Hepatocyte (in vitro differentiated cells): ENCODE results near the gene SSR3. TPM values are rescaled to one million over a fixed set of nuclear protein-coding genes. Genes with fewer than 3 reads are reported as not detected.

ENCODE experiments used
- DNase-seq: peaks from one replicate; pipeline ENCODE4 v3.0.0-alpha.2; 2016; ENCODE audit warnings: low spot score
- H2AFZ ChIP-seq: fragments of 200-600 bp; sonication (generic); 2 replicates; pipeline ENCODE4 v1.6.0; 2016; ENCODE audit warnings: antibody characterized with exemption, mild to moderate bottlenecking
- H3K27ac ChIP-seq: fragments of 200-600 bp; sonication (generic); 2 replicates; pipeline ENCODE4 v1.5.1; 2016; ENCODE audit warnings: mild to moderate bottlenecking
- H3K27me3 ChIP-seq: fragments of 200-600 bp; sonication (generic); 2 replicates; pipeline ENCODE4 v1.6.1; 2016
- H3K36me3 ChIP-seq: fragments of 200-600 bp; sonication (generic); replicated peaks from 2 replicates; pipeline ENCODE4 v1.5.1; 2016; ENCODE audit warnings: low read depth; ENCODE audit not compliant: insufficient read depth
- H3K4me1 ChIP-seq: fragments of 200-600 bp; sonication (generic); 2 replicates; pipeline ENCODE4 v1.5.1; 2016; ENCODE audit warnings: mild to moderate bottlenecking, moderate library complexity; ENCODE audit not compliant: insufficient read depth
- H3K4me2 ChIP-seq: fragments of 200-600 bp; sonication (generic); 2 replicates; pipeline ENCODE4 v1.6.0; 2016
- H3K4me3 ChIP-seq: fragments of 200-600 bp; sonication (generic); 2 replicates; pipeline ENCODE4 v1.5.1; 2016; ENCODE audit warnings: mild to moderate bottlenecking
- H3K79me2 ChIP-seq: fragments of 200-600 bp; sonication (generic); 2 replicates; pipeline ENCODE4 v1.6.0; 2017; ENCODE audit warnings: mild to moderate bottlenecking
- H3K9me2 ChIP-seq: fragments of 200-600 bp; sonication (generic); replicated peaks from 2 replicates; pipeline ENCODE4 v1.6.0; 2017; ENCODE audit warnings: mild to moderate bottlenecking; ENCODE audit not compliant: insufficient read depth
- H3K9me3 ChIP-seq: fragments of 200-600 bp; sonication (generic); 2 replicates; pipeline ENCODE4 v1.5.1; 2016; ENCODE audit warnings: low read depth, mild to moderate bottlenecking
- H4K20me1 ChIP-seq: fragments of 200-600 bp; sonication (generic); 2 replicates; pipeline ENCODE4 v1.6.0; 2016; ENCODE audit warnings: mild to moderate bottlenecking; ENCODE audit not compliant: insufficient read depth, poor library complexity, severe bottlenecking
- CTCF ChIP-seq: fragments of 200-600 bp; sonication (generic); IDR thresholded peaks from 2 replicates; pipeline ENCODE4 v1.5.1; 2016; ENCODE audit warnings: antibody characterized with exemption, mild to moderate bottlenecking; ENCODE audit not compliant: poor library complexity
- EZH2 ChIP-seq: fragments of 200-600 bp; sonication (generic); IDR thresholded peaks from 2 replicates; pipeline ENCODE4 v1.6.1; 2016; ENCODE audit warnings: antibody characterized with exemption, mild to moderate bottlenecking, borderline replicate concordance
- EZH2phosphoT487 ChIP-seq: fragments of 200-600 bp; sonication (generic); IDR thresholded peaks from one replicate; pipeline ENCODE4 v1.6.1; 2018; ENCODE audit warnings: antibody characterized with exemption, mild to moderate bottlenecking, low read depth, moderate library complexity; ENCODE audit not compliant: unreplicated experiment, severe bottlenecking
- WGBS: methylation state at CpG from one replicate; pipeline ENCODE4 v1.1.6; 2016; ENCODE audit warnings: low lambda C conversion rate; ENCODE audit errors: missing lambda C conversion rate; 5-methylcytosine and 5-hydroxymethylcytosine counted together
- polyA plus RNA-seq: library from polyadenylated mRNA; unstranded; fragments of >200 nt; fragmentation: Nextera tagmentation; extraction: Ambion mirVana; gene quantifications from 2 replicates; pipeline ENCODE4 v1.2.1, GENCODE V29; 2016
- total RNA-seq: library from RNA; depleted of rRNA; stranded (reverse); fragments of >200 nt; gene quantifications from 2 replicates; pipeline ENCODE4 v1.2.3, GENCODE V29; 2014

The SSR3 gene
- total and polyA plus RNA-seq, 2 experiments from 2014 or later, result 189 to 271 TPM

DNA sequence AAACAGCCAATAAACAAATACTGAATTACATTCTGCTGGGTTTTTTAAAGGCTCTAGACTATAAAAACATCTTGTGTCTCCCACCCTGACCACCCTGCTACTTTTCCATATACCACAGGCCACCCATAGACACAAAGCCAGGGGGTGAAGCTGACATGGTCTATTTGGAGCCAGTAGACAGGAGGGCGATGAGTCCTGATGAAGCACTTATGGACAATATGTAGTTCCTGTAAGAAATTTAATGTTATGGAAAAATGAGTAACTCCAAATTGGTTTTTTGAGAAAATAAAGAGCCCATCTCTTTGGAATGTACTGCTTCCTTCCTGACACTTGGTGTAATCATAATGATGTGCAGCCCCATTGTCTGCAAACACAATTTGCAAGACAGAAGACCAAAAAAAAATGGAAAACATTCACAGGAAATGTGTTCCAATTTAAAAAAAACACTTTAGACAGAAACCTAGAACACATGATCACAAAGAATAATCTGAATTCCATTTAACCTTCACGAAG lies 11.8 kb downstream of the SSR3 start:
- no peak overlapping the region for H3K4me2 ChIP-seq
- no peaks in the 10 kb centered on the region for H3K9me3 ChIP-seq
- no peaks in the 10 kb centered on the region for H3K9me2 ChIP-seq
- 95% methylated on average over 2 of the region's 2 CpGs for WGBS
- DNase-seq, result no peak
- no peak overlapping the region for H2AFZ ChIP-seq
- H3K27ac ChIP-seq, result no peak overlapping the region
- no peaks in the 10 kb centered on the region for H3K27me3 ChIP-seq
- peaks cover 4% of the 10 kb centered on the region for H4K20me1 ChIP-seq
- no peaks in the 10 kb centered on the region for H3K4me1 ChIP-seq
- H3K79me2 ChIP-seq, result peaks cover 24% of the 10 kb centered on the region
- H3K36me3 ChIP-seq, result no peaks in the 10 kb centered on the region
- TF ChIP-seq EZH2phosphoT487, result no peak
- no peak overlapping the region for H3K4me3 ChIP-seq

DNA sequence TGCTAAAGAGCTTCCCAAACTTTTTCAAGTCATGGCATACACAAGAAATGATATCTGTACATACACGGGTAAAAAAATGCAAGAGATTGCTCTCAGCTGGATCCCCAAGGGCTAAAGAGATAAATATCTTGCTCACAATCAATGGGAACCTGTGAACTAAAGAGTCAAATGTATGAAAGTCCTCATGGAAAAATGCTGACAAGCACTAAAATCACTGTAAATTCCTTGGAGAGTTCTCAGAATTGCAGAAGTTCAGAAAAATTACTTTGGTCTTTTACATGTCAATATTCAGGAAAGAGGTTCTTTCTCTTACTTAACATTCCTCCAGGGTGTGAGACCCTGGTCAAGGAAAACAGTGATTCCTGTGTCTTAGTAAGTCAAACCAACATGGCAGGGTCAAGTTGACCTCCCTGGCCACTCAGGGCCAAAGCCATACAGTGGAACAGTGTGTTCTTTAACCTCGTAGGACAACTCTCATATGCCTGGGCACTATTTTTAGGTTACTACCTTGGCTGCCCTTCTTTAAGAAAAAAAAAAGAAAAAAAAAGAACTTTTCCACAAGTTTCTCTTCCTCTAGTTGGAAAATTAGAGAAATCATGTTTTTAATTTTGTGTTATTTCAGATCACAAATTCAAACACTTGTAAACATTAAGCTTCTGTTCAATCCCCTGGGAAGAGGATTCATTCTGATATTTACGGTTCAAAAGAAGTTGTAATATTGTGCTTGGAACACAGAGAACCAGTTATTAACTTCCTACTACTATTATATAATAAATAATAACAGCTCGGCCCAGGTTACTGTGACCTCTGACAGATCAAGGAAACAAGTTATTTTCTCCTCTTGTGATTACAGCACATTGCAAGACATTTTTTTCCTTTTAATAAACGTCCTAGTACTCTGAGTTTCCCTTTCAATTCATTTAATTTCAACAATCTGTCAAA lies 12.5 kb downstream of the SSR3 start:
- Histone ChIP-seq H3K9me3 (no peaks in the 10 kb centered on the region), H2AFZ (no peak overlapping the region), H3K9me2 (no peaks in the 10 kb centered on the region), H3K4me3 (no peak overlapping the region), H3K79me2 (peaks cover 19% of the 10 kb centered on the region), H4K20me1 (peaks cover 4% of the 10 kb centered on the region), H3K36me3 (no peaks in the 10 kb centered on the region), H3K4me2 (no peak overlapping the region), H3K27ac (no peak overlapping the region), H3K27me3 (no peaks in the 10 kb centered on the region), H3K4me1 (no peaks in the 10 kb centered on the region)
- no peak for DNase-seq
- 86% methylated on average over 5 of the region's 5 CpGs for WGBS
- no peak for TF ChIP-seq EZH2phosphoT487
- no peak for TF ChIP-seq CTCF
- TF ChIP-seq EZH2, result no peak

DNA sequence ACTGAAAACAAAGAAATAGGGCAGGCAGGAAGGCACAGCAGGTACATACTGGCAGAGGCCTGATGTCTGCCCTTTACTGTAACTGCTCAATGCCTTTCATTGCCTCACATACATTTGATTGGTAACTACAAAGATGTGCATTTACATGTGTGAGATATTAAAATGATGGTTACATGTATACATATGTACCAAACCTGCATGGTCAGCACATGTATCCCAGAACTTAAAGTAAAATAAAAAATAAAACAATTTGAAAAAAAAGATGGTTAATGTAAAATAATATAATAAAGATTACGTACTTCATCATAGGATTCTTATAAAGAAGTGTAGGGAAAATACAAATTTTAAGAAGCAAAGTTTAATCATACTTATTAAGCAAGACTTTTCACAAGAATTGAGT lies 15.1 kb downstream of the SSR3 start:
- Histone ChIP-seq H4K20me1 (peaks cover 4% of the 10 kb centered on the region), H3K4me2 (no peak overlapping the region), H3K36me3 (no peaks in the 10 kb centered on the region), H3K79me2 (peaks cover 3% of the 10 kb centered on the region), H3K4me3 (no peak overlapping the region), H2AFZ (no peak overlapping the region), H3K9me2 (no peaks in the 10 kb centered on the region), H3K27ac (no peak overlapping the region), H3K4me1 (peaks cover 11% of the 10 kb centered on the region), H3K27me3 (no peaks in the 10 kb centered on the region), H3K9me3 (no peaks in the 10 kb centered on the region)
- TF ChIP-seq EZH2phosphoT487 (no peak), EZH2 (no peak), CTCF (no peak)
- WGBS, result 97% methylated on average over 1 of the region's 1 CpG
- no peak for DNase-seq

GRCh38 chr3:156539051-156539450 lies 15.9 kb downstream of the SSR3 start:
- peaks cover 18% of the 10 kb centered on the region for H3K4me1 ChIP-seq

More at GRCh38 chr3:156539051-156539450, 15.9 kb downstream of the SSR3 start:
- no peak for DNase-seq
- Histone ChIP-seq H3K27ac (no peak overlapping the region), H2AFZ (no peak overlapping the region), H4K20me1 (peaks cover 4% of the 10 kb centered on the region), H3K9me3 (no peaks in the 10 kb centered on the region), H3K36me3 (no peaks in the 10 kb centered on the region), H3K4me3 (no peak overlapping the region), H3K4me2 (no peak overlapping the region), H3K27me3 (no peaks in the 10 kb centered on the region), H3K9me2 (no peaks in the 10 kb centered on the region), H3K79me2 (no peaks in the 10 kb centered on the region)
- 88% methylated on average over 2 of the region's 2 CpGs for WGBS
- TF ChIP-seq EZH2 (no peak), CTCF (no peak), EZH2phosphoT487 (no peak)
